Effector CD8-positive, alpha-beta T cell (primary cell): Measurements from ENCODE around the gene TPCN1.

ENCODE experiments used
- DNase-seq: peaks from one replicate; lab custom pipeline; 2025; lab: John Stamatoyannopoulos, UW

Gene TPCN1

GRCh38 chr12:113339540-113339939 lies 118.3 kb downstream of the TPCN1 start:
- DNase-seq = no peak

- DNase-seq = no peak
Observed at GRCh38 chr12:113340061-113340460, 118.8 kb downstream of the TPCN1 start.

GRCh38 chr12:113341535-113341934 lies 120.3 kb downstream of the TPCN1 start:
- no peak for DNase-seq

- no peak for DNase-seq
Observed at GRCh38 chr12:113345318-113345717, 124.1 kb downstream of the TPCN1 start.

- no peak for DNase-seq
Observed at GRCh38 chr12:113346353-113346752, 125.1 kb downstream of the TPCN1 start.

- DNase-seq = no peak
Observed at GRCh38 chr12:113347107-113347506, 125.8 kb downstream of the TPCN1 start.

- no peak for DNase-seq
Observed at GRCh38 chr12:113347892-113348291, 126.6 kb downstream of the TPCN1 start.
